Fibroblast of skin of scalp (primary cell): Measurements from ENCODE around the gene DDIAS.
"Not testable (repeated sequence)": the region's sequence is repeated elsewhere in the genome, so short reads cannot be mapped to it uniquely, and the experiment has no call there.

Experiments used
- DNase-seq: peaks from one replicate; pipeline ENCODE4 v3.0.0-alpha.2; 2013

Gene DDIAS

GRCh38 chr11:82927264-82927880, 25.8 kb downstream of the DDIAS start:
- peak; percentile 56 for DNase-seq

- DNase-seq: no peak
Measured at GRCh38 chr11:82929121-82929520, 27.6 kb downstream of the DDIAS start.

GRCh38 chr11:82930229-82930628, 28.7 kb downstream of the DDIAS start:
- DNase-seq: no peak

- DNase-seq: no peak
Measured at GRCh38 chr11:82930734-82931133, 29.2 kb downstream of the DDIAS start.

DNA sequence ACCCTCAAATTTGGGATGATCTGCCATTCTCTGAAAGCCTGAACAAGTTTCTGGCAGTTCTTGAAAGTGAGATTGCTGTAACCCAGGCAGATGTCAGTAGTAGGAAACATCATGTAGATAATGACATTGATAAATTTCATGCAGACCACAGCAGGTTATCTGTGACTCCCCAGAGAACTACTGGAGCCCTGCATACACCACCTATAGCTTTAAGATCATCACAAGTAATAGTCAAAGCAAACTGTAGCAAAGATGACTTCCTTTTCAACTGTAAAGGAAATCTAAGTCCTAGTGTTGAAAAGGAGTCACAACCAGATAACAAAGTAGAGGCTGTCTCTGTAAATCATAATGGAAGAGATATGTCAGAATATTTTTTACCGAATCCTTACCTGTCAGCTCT, 31.0 kb downstream of the DDIAS start:
- DNase-seq: no peak

DNA sequence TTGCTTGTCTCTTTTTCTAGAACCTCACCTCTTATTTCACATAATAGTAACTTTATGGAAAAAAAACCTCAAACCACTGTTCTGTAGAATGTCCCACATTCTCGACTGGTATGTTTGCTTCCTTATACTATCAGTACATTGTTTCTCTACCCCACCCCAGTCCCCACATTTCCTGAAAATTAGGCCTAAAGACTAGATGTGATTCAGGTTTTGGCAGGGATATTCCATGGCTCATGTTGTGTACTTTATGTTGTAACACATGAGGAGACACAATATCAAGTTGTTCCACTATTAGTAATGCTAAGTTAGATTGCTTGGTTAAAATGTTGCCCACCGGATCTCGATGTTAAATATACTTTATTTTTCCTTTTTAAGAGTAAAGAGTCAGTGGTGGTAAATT, 34.7 kb downstream of the DDIAS start:
- no peak for DNase-seq

GRCh38 chr11:82937554-82937953, 36.0 kb downstream of the DDIAS start:
- DNase-seq: no peak

GRCh38 chr11:82939456-82939855, 37.9 kb downstream of the DDIAS start:
- no peak for DNase-seq

GRCh38 chr11:82942376-82942775, 40.8 kb downstream of the DDIAS start:
- DNase-seq: no peak

DNA sequence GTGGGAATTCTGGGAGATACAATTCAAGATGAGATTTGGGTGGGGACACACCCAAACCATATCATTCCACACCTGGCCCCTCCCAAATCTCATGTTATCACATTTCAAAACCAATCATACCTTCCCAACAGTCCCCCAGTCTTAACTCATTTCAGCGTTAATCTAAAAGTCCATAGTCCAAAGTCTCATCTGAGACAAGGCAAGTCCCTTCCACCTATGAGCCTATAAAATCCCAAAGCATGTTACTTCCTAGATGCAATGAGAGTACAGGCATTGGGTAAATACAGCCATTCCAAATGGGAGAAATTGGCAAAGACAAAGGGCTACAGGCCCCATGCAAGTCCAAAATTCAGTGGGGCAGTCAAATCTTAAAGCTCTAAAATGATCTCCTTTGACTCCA, 41.9 kb downstream of the DDIAS start:
- DNase-seq: not testable (repeated sequence)

GRCh38 chr11:82944198-82944597, 42.7 kb downstream of the DDIAS start:
- DNase-seq: no peak

GRCh38 chr11:82945041-82945440, 43.5 kb downstream of the DDIAS start:
- not testable (repeated sequence) for DNase-seq

- DNase-seq: no peak
Measured at GRCh38 chr11:82945682-82946081, 44.1 kb downstream of the DDIAS start.

GRCh38 chr11:82949352-82949751, 47.8 kb downstream of the DDIAS start:
- no peak for DNase-seq

DNA sequence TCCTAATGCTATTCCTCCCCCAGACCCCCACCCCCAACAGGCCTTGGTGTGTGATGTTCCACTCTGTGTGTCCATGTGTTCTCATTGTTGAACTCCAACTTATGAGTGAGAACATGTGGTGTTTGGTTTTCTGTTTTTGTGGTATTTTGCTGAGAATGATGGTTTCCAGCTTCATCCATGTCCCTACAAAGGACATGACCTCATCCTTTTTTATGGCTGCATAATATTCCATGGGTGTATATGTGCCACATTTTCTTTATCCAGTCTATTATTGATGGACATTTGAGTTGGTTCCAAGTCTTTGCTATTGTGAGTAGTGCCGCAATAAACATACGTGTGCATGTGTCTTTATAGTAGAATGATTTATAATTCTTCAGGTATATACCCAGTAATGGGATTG, 49.0 kb downstream of the DDIAS start:
- DNase-seq: not testable (repeated sequence)

DNA sequence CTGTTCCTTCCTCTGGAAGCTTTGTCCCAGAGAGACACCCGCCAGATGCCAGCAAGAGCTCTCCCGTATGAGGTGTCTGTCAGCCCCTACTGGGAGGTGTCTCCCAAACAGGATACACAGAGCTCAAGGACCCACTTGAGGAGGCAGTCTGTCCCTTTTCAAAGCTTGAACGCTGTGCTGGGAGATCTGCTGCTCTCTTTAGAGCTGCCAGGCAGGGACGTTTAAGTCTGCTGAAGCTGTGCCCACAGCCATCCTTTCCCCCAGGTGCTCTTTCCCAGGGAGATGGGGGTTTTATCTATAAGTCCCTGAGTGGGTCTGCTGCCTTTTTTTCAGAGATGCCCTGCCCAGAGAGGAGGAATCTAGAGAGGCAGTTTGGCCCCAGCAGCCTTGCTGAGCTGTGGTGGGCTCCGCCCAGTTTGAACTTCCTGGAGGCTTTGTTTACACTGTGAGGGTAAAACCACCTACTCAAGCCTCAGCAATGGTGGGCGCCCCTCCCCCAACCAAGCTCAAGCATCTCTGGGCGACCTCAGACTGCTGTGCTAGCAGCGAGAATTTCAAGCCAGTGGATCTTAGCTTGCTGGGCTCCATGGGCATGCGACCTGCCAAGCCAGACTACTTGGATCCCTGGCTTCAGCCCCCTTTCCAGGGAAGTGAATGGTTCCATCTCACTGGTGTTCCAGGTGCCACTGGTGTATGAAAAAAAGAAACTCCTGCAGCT, 54.4 kb downstream of the DDIAS start:
- DNase-seq: peak; percentile 10

DNA sequence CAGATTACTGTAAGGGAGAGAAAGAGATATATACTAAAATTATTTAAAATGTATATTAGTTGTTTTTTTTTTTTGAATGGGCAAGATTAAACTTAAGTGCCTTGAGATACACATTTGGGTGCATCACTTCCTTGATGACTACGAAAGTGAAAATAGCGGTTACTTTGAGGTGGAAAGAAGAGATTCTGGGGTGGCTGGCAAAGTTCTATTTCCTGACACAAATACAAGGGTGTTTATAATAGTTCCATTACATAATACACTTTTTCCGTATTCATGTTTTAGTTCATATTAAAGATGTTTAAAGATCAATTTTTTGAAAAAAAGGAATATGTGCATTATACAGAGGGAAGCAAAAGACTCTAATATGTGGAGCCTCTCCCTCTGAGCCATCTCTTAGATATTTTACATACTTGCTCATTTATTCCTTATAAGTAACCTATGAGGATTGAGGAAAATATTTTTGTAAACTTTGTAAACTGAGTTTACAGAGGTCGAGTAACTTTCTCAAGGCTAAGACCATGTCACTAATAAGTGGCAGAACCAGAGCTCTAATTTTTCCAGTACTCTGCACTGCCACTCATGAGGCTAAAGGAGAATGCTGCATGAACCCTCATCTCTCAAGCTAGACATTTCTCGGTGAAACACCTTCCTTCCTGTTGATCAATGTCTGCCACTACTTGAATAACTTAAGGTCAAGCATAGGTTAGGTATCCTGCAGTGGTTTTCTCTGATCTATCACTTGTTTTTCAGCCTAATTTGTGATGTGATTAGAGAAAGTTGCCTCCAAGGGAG, 58.6 kb downstream of the DDIAS start:
- DNase-seq: no peak

DNA sequence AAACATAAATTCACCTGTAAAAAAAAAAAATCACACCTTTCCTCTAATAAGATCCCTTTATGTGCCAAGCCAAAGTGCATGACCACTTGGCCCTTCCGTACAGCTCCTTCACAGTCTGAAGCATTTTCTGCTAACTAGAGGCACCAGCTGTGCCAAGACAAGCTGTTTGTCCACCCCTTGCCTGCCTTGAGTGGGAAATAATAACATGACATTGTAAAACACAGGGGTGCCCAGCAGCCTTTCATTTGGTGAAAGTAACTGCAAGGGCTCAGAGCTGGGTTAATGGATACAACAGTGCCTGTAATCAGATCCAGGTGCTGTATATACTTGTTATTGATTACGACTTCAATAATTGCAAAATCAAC, 59.2 kb downstream of the DDIAS start:
- DNase-seq: no peak

DNA sequence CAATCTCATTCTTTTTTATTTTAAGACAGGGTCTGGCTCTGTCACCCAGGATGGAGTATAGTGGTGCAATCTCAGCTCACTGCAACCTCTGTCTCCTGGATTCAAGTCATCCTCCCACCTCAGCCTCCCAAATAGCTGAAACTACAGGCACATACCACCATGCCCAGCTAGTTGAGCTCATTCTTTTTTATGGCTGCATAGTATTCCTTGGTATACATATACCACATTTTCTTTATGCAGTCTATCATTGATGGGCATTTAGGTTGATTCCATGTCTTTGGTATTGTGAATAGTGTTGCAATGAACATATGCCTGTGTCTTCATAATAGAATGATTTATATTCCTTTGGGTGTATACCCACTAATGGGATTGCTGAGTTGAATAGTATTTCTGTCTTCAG, 60.5 kb downstream of the DDIAS start:
- DNase-seq: not testable (repeated sequence)

- DNase-seq: no peak
Measured at GRCh38 chr11:82967381-82967780, 65.8 kb downstream of the DDIAS start.

GRCh38 chr11:82969811-82970210, 68.3 kb downstream of the DDIAS start:
- DNase-seq: no peak

GRCh38 chr11:82970507-82971083, 69.1 kb downstream of the DDIAS start:
- not testable (repeated sequence) for DNase-seq

- DNase-seq: not testable (repeated sequence)
Measured at GRCh38 chr11:82971519-82971946, 70.0 kb downstream of the DDIAS start.
